Esophagus muscularis mucosa (tissue), 4 donors: Measurements from ENCODE around the gene MOCS1. TPM values are rescaled to one million over a fixed set of nuclear protein-coding genes. Genes with fewer than 3 reads are reported as not detected.

Source experiments
- DNase-seq: peaks from one replicate; pipeline ENCODE4 v3.0.0-alpha.2; 2017; ENCODE audit errors: extremely low spot score
- H3K27ac ChIP-seq, 4 donors: fragments of 200-600 bp; sonication (generic); replicated peaks in 1 of 4; 1 replicate in 3 of 4; 2 replicates in 1 of 4; pipeline ENCODE4 v1.5.1; 2016 to 2019; ENCODE audit warnings: mild to moderate bottlenecking in 1 of 4
- H3K27me3 ChIP-seq, 4 donors: fragments of 200-600 bp; sonication (generic); one replicate each; pipeline versions ENCODE4 v1.5.1 to v1.6.0; 2016 to 2019
- H3K36me3 ChIP-seq, 4 donors: fragments of 200-600 bp; sonication (generic); one replicate each; pipeline ENCODE4 v1.5.1; 2016 to 2019
- H3K4me1 ChIP-seq, 4 donors: fragments of 200-600 bp; sonication (generic); one replicate each; pipeline ENCODE4 v1.5.1; 2016 to 2019
- H3K4me3 ChIP-seq, 4 donors: fragments of 200-600 bp; sonication (generic); 1 replicate in 2 of 4; 2 replicates in 2 of 4; pipeline ENCODE4 v1.5.1; 2016 to 2019; ENCODE audit warnings: mild to moderate bottlenecking in 4 of 4, moderate library complexity in 1 of 4
- H3K9me3 ChIP-seq, 4 donors: fragments of 200-600 bp; sonication (generic); 1 replicate in 3 of 4; 2 replicates in 1 of 4; pipeline ENCODE4 v1.5.1; 2016 to 2019
- CTCF ChIP-seq, 3 experiments: fragments of 200-600 bp in 2 of 3; fragments of 450-650 bp in 1 of 3; sonication (generic) in 2 of 3; IDR thresholded peaks; one replicate each; pipeline ENCODE4 v1.5.1; 2017 to 2019; ENCODE audit warnings: antibody characterized with exemption in 3 of 3, mild to moderate bottlenecking in 2 of 3, moderate library complexity in 1 of 3
- EP300 ChIP-seq: sonication (generic); formaldehyde crosslinking; IDR thresholded peaks from one replicate; pipeline ENCODE4 v1.6.1; 2017; ENCODE audit warnings: antibody characterized with exemption
- POLR2A ChIP-seq: fragments of 450-650 bp; IDR thresholded peaks from one replicate; pipeline ENCODE4 v1.6.1; 2017; ENCODE audit warnings: antibody characterized with exemption, moderate library complexity, mild to moderate bottlenecking, low read depth
- POLR2AphosphoS5 ChIP-seq, 2 donors: sonication (generic); formaldehyde crosslinking; IDR thresholded peaks; one replicate each; pipeline ENCODE4 v1.6.1; 2017; ENCODE audit warnings: antibody characterized with exemption in 2 of 2
- WGBS: methylation state at CpG from one replicate; pipeline ENCODE4 v1.1.5; 2018; 5-methylcytosine and 5-hydroxymethylcytosine counted together
- intact Hi-C: fragments of 100-400 bp; cut with DNase I; formaldehyde crosslinking; loops from one replicate; pipeline ENCODE4 v1.15.1; 2023
- total RNA-seq, 4 donors: library from RNA; depleted of rRNA; stranded (reverse); fragments of >200 nt; gene quantifications; one replicate each; pipeline versions ENCODE4 v1.1.0 to v1.2.1, GENCODE V29; 2016

The MOCS1 gene
- total RNA-seq, 4 donors from 2014 or later = 19.1 to 37.3 (median 28.0) TPM

- 83% methylated on average over 9 of the region's 10 CpGs for WGBS
- Histone ChIP-seq H3K27me3 (no peaks in the 10 kb centered on the region), H3K4me1 (peaks cover 0 to 30% (median 6%) of the 10 kb centered on the region in 4 donors), H3K27ac (peak overlapping the region; percentile 33 to 63 (median 39)), H3K9me3 (no peaks in the 10 kb centered on the region), H3K36me3 (peaks cover 57 to 99% (median 76%) of the 10 kb centered on the region in 4 donors), H3K4me3 (no peak overlapping the region)
- no peak for TF ChIP-seq EP300
- peak in 1 of 2 donors; percentile 6 for TF ChIP-seq POLR2AphosphoS5 (IDR thresholded peaks at IDR 0.05)
- DNase-seq = no peak
- intact Hi-C loops = no loop called here
These were observed 33.1 kb downstream of the MOCS1 start for GRCh38 chr6:39901116-39901655.

GRCh38 chr6:39899554-39900295, 34.5 kb downstream of the MOCS1 start:
- intact Hi-C loops = no loop called here
- no peak overlapping the region for H3K4me3 ChIP-seq
- peaks cover 0 to 19% (median 3%) of the 10 kb centered on the region in 4 donors for H3K4me1 ChIP-seq
- peak overlapping the region; percentile 2 to 47 (median 40) for H3K27ac ChIP-seq
- DNase-seq = no peak
- TF ChIP-seq POLR2A (no peak), EP300 (no peak), POLR2AphosphoS5 (IDR thresholded peaks at IDR 0.05) (no peak)
- H3K9me3 ChIP-seq = no peaks in the 10 kb centered on the region
- peaks cover 45 to 100% (median 77%) of the 10 kb centered on the region in 4 donors for H3K36me3 ChIP-seq
- 81% methylated on average over 8 of the region's 10 CpGs for WGBS
- no peaks in the 10 kb centered on the region for H3K27me3 ChIP-seq

- no peak for DNase-seq
- Histone ChIP-seq H3K27ac (peak overlapping the region in 3 of 4 donors; percentile 38 to 44 (median 42)), H3K36me3 (peaks cover 37 to 99% (median 82%) of the 10 kb centered on the region in 4 donors), H3K4me3 (no peak overlapping the region), H3K27me3 (no peaks in the 10 kb centered on the region), H3K4me1 (peaks cover 0 to 8% (median 0%) of the 10 kb centered on the region in 4 donors), H3K9me3 (no peaks in the 10 kb centered on the region)
- TF ChIP-seq POLR2AphosphoS5 (IDR thresholded peaks at IDR 0.05) = peak in 1 of 2 donors; percentile 2
- no peak for TF ChIP-seq EP300
- 79% methylated on average over 3 of the region's 4 CpGs for WGBS
- intact Hi-C loops = no loop called here
These were observed 35.6 kb downstream of the MOCS1 start for GRCh38 chr6:39898625-39899024.

- Histone ChIP-seq H3K9me3 (no peaks in the 10 kb centered on the region), H3K27ac (peak overlapping the region in 2 of 4 donors; percentile 30 to 35), H3K27me3 (no peaks in the 10 kb centered on the region), H3K4me1 (peaks cover 0 to 12% (median 3%) of the 10 kb centered on the region in 4 donors), H3K36me3 (peaks cover 29 to 99% (median 78%) of the 10 kb centered on the region in 4 donors), H3K4me3 (no peak overlapping the region)
- no peak for DNase-seq
- WGBS = 89% methylated on average over 3 of the region's 3 CpGs
- TF ChIP-seq POLR2AphosphoS5 (IDR thresholded peaks at IDR 0.05) (no peak), POLR2A (no peak), CTCF (IDR thresholded peaks at IDR 0.05) (no peak), EP300 (no peak)
- intact Hi-C loops = no loop called here
These were observed 36.6 kb downstream of the MOCS1 start for GRCh38 chr6:39897698-39898097.

- Histone ChIP-seq H3K9me3 (no peaks in the 10 kb centered on the region), H3K36me3 (peaks cover 29 to 99% (median 76%) of the 10 kb centered on the region in 4 donors), H3K27ac (peak overlapping the region in 1 of 4 donors; percentile 23), H3K4me3 (no peak overlapping the region), H3K27me3 (no peaks in the 10 kb centered on the region), H3K4me1 (peaks cover 0 to 21% (median 13%) of the 10 kb centered on the region in 4 donors)
- no peak for DNase-seq
- 82% methylated on average over 9 of the region's 12 CpGs for WGBS
- intact Hi-C loops = no loop called here
- TF ChIP-seq POLR2A (no peak), POLR2AphosphoS5 (IDR thresholded peaks at IDR 0.05) (no peak), EP300 (no peak), CTCF (IDR thresholded peaks at IDR 0.05) (no peak)
These were observed 37.6 kb downstream of the MOCS1 start for GRCh38 chr6:39896701-39897100.

GRCh38 chr6:39893286-39893685, 41.0 kb downstream of the MOCS1 start:
- intact Hi-C loops = loop anchor here (5.0 kb wide), 1 partner anchor 516 kb away; no protein-coding TSS in a partner anchor
- H3K27ac ChIP-seq = peak overlapping the region in 3 of 4 donors; percentile 83 to 86 (median 84)
- no peak overlapping the region for H3K4me3 ChIP-seq
- TF ChIP-seq EP300 (no peak), POLR2AphosphoS5 (IDR thresholded peaks at IDR 0.05) (no peak), POLR2A (no peak), CTCF (IDR thresholded peaks at IDR 0.05) (no peak)
- peaks cover 6 to 45% (median 45%) of the 10 kb centered on the region in 4 donors for H3K4me1 ChIP-seq
- peaks cover 25 to 91% (median 50%) of the 10 kb centered on the region in 4 donors for H3K36me3 ChIP-seq
- WGBS = 67% methylated on average over 7 of the region's 8 CpGs
- DNase-seq = no peak
- H3K9me3 ChIP-seq = no peaks in the 10 kb centered on the region
- H3K27me3 ChIP-seq = no peaks in the 10 kb centered on the region
